Measurements from ENCODE around the gene PPP1R3C. TPM values are rescaled to one million over a fixed set of nuclear protein-coding genes. Genes with fewer than 3 reads are reported as not detected.
A peak's percentile ranks its signal among the peaks of the same experiment; 100 is the strongest.

PPP1R3C gene
- total RNA-seq, 4 donors from 2014 or later, result 6.6 to 90.7 (median 65.5) TPM

DNA sequence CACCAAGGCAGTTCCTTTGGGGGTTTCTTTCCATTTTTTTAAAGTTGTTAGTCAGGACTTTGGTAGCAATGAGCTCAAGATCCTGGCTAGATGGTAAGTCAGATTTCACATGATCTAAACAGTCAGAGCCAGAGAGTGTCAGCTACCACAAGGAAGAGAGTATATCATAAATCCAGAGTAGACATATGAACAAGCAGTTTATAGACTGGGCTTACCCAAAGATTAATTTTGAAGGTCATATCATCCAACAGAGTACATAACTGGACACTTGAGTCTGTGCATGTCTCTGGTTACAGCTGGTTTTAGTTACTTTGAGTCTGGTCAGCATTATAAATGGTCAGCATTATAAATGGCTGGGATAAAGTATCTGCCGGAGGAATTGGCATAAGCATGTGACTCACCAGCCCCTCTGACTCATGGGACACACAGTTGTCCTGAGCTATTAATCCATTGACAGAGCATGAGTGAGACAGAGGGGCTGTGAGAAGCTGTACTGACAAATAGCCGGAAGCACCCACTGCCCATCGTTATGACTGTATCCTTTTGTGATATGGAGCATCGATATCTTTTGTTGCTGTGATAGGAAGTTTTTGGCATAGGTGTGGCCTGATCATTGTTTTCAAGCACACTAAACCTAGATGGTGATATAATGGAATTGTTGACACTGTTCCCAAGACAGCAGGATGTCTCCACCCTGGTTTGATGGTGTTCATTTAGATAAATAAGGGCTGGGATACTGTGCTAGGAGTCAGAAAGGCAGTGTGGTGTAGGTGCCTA, 19.3 kb downstream of the PPP1R3C start:
- Histone ChIP-seq H3K27ac (peak overlapping the region; percentile 84 to 97 (median 92)), H3K4me1 (peaks cover 46 to 63% of the 10 kb centered on the region in 2 donors), H3K36me3 (no peaks in the 10 kb centered on the region), H3K4me3 (peak overlapping the region in 1 of 4 donors; percentile 1), H3K9me3 (no peaks in the 10 kb centered on the region), H3K27me3 (no peaks in the 10 kb centered on the region)
- intact Hi-C loops (cut with DNase I; ENCODE audit: low total_unique reads) (loop anchor here (2.0 kb wide), 1 partner anchor 31 kb away; no protein-coding TSS in a partner anchor), in situ Hi-C loops (cut with MboI; ENCODE audit: low sequenced_read_pairs in 4 of 4) (no loop called here)
- DNase-seq (peak; percentile 72 to 83), ATAC-seq (peak; percentile 78)
- peak; percentile 56 to 79 for TF ChIP-seq POLR2A (IDR thresholded peaks at IDR 0.05)
- TF ChIP-seq, protein P1, sequence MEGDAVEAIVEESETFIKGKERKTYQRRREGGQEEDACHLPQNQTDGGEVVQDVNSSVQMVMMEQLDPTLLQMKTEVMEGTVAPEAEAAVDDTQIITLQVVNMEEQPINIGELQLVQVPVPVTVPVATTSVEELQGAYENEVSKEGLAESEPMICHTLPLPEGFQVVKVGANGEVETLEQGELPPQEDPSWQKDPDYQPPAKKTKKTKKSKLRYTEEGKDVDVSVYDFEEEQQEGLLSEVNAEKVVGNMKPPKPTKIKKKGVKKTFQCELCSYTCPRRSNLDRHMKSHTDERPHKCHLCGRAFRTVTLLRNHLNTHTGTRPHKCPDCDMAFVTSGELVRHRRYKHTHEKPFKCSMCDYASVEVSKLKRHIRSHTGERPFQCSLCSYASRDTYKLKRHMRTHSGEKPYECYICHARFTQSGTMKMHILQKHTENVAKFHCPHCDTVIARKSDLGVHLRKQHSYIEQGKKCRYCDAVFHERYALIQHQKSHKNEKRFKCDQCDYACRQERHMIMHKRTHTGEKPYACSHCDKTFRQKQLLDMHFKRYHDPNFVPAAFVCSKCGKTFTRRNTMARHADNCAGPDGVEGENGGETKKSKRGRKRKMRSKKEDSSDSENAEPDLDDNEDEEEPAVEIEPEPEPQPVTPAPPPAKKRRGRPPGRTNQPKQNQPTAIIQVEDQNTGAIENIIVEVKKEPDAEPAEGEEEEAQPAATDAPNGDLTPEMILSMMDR (IDR thresholded peaks at IDR 0.05 in 4 of 5, conservative IDR thresholded peaks at IDR 0.05 in 1 of 5), result no peak

DNA sequence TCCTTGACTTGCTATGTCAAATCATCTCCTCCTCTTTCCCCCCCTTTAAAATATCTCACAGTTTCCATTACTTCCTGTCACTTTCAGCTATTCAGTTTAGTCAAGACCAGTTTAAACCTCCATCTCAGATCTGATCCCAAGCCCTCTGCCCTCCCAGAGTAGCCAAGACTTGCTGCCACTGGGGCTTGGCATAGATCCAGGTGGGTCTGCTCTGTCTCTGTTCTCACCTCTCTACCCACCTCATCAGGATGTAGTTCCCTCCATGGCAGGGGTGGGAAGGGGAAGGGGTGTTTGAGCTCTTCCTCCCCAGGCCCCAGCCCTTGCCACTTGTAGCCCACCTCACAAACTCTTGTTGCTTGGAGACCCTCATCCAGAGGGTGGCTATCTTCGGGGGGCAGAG, 22.0 kb downstream of the PPP1R3C start:
- intact Hi-C loops (cut with DNase I; ENCODE audit: low total_unique reads), result no loop called here
- no peak for TF ChIP-seq POLR2A (IDR thresholded peaks at IDR 0.05)
- TF ChIP-seq, protein P1 (IDR thresholded peaks at IDR 0.05 in 4 of 5, conservative IDR thresholded peaks at IDR 0.05 in 1 of 5), result no peak
- H3K4me1 ChIP-seq, result peaks cover 56 to 70% of the 10 kb centered on the region in 2 donors
- H3K27ac ChIP-seq, result peak overlapping the region; percentile 84 to 97 (median 92)
- no peaks in the 10 kb centered on the region for H3K36me3 ChIP-seq
- H3K9me3 ChIP-seq, result no peaks in the 10 kb centered on the region
- ATAC-seq (no peak), DNase-seq (no peak)
- in situ Hi-C loops (cut with MboI; ENCODE audit: low sequenced_read_pairs in 4 of 4), result no loop called here
- no peak overlapping the region for H3K4me3 ChIP-seq
- H3K27me3 ChIP-seq, result no peaks in the 10 kb centered on the region

DNA sequence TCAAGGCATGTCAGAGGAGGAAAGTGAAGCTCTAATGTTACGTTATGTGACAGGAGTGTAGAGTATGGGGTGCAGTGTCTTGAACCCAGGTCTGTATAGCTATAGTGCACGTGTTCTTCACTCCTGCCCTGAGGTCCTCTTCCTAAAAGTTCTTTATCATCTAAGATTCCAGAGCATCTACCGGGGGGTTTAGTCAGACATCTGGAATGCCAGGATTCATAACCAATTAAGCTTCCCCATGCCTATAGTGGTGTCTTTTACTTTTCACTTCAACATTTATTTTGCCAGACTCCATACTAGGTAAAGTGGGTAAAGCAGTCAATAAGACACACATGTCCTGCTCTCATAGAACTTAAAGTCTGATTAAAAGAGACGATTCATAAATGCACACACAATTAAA, 22.4 kb downstream of the PPP1R3C start:
- intact Hi-C loops (cut with DNase I; ENCODE audit: low total_unique reads), result no loop called here
- Histone ChIP-seq H3K4me1 (peaks cover 56 to 70% of the 10 kb centered on the region in 2 donors), H3K9me3 (no peaks in the 10 kb centered on the region), H3K36me3 (no peaks in the 10 kb centered on the region), H3K27ac (peak overlapping the region; percentile 84 to 97 (median 92)), H3K27me3 (no peaks in the 10 kb centered on the region), H3K4me3 (no peak overlapping the region)
- DNase-seq (no peak), ATAC-seq (no peak)
- TF ChIP-seq, protein P1 (IDR thresholded peaks at IDR 0.05 in 4 of 5, conservative IDR thresholded peaks at IDR 0.05 in 1 of 5), result no peak
- TF ChIP-seq POLR2A (IDR thresholded peaks at IDR 0.05), result no peak
- in situ Hi-C loops (cut with MboI; ENCODE audit: low sequenced_read_pairs in 4 of 4), result no loop called here

- no peak for DNase-seq
Measured at GRCh38 chr10:91607646-91608403, 25.0 kb downstream of the PPP1R3C start.

More at GRCh38 chr10:91607646-91608403, 25.0 kb downstream of the PPP1R3C start:
- no peak for TF ChIP-seq POLR2A (IDR thresholded peaks at IDR 0.05)
- TF ChIP-seq, protein P1 (IDR thresholded peaks at IDR 0.05 in 4 of 5, conservative IDR thresholded peaks at IDR 0.05 in 1 of 5), result no peak
- Histone ChIP-seq H3K27me3 (no peaks in the 10 kb centered on the region), H3K36me3 (no peaks in the 10 kb centered on the region), H3K27ac (peak overlapping the region; percentile 84 to 97 (median 92)), H3K4me3 (peak overlapping the region in 1 of 4 donors; percentile 32), H3K4me1 (peaks cover 43 to 55% of the 10 kb centered on the region in 2 donors), H3K9me3 (no peaks in the 10 kb centered on the region)
- intact Hi-C loops (cut with DNase I; ENCODE audit: low total_unique reads), result loop anchor here (2.0 kb wide), 1 partner anchor 15 kb away; no protein-coding TSS in a partner anchor
- ATAC-seq, result peak in 1 of 2 donors; percentile 13
- in situ Hi-C loops (cut with MboI; ENCODE audit: low sequenced_read_pairs in 4 of 4), result no loop called here
